ENCODE measurements around the gene RRH. TPM values are rescaled to one million over a fixed set of nuclear protein-coding genes. Genes with fewer than 3 reads are reported as not detected.

The RRH gene
- polyA plus RNA-seq, 3 donors: not detected

DNA sequence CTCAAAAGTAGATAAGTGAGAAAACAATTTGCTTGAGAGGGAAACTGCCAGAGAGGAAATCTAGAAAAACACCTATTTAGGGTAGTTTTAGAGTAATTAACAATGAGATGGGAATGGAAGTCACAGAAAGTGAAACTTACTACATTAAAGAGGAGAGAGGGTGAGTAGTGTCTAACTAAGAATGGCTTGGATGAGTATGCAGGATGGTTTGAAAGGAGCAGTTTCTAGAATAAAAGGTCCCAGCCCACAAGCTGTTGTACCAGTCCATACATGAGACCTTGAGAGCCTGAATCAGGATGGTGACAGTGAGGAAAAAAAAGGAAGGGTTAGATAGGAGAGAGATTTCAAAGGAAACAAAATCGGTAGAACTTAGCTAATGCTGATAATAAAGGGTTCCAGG is 10.9 kb upstream of the RRH start:
- 100% methylated on average over 1 of the region's 1 CpG for WGBS (ENCODE audit: insufficient coverage)
- intact Hi-C loops (cut with micrococcal nuclease): loop anchor here (5.0 to 10.0 kb wide), 3 partner anchors 112 to 385 kb away; partner anchors contain the start of genes CASP6 (in 1 of the 2) and SEC24B (in 1 of the 2)
- peaks cover 0 to 1% (median 0%) of the 10 kb centered on the region in 3 donors for H3K27me3 Mint-ChIP-seq (ENCODE audit: low read depth in 3 of 3)

GRCh38 chr4:109818268-109818667 is 9.5 kb upstream of the RRH start:
- no CpG with 5 or more reads among the region's 4 CpGs for whole genome bisulfite sequencing (ENCODE audit: insufficient coverage)
- H3K27me3 Mint-ChIP-seq (ENCODE audit: low read depth in 3 of 3): peaks cover 0 to 1% (median 0%) of the 10 kb centered on the region in 3 donors
- peaks cover 29% of the 10 kb centered on the region for H3K4me1 Mint-ChIP-seq
- peaks cover 46 to 52% of the 10 kb centered on the region in 2 donors for H3K36me3 Mint-ChIP-seq
- no peaks in the 10 kb centered on the region for H3K27me3 ChIP-seq (ENCODE audit: control insufficient read depth in 2 of 2, insufficient read depth in 2 of 2, low read length in 2 of 2)
- no peak for TF ChIP-seq CTCF (IDR thresholded peaks at IDR 0.05)
- H3K9ac ChIP-seq (ENCODE audit: insufficient read depth, low read length, poor library complexity, severe bottlenecking): no peak overlapping the region
- no peak overlapping the region for H3K27ac ChIP-seq (ENCODE audit: low read depth in 1 of 2, low read length in 2 of 2)
- H3K27ac Mint-ChIP-seq: peak overlapping the region in 3 of 7 donors; percentile 6 to 80 (median 51)
- H3K4me3 Mint-ChIP-seq: no peak overlapping the region
- H3K36me3 ChIP-seq (replicated peaks in 1 of 2; ENCODE audit: control insufficient read depth in 1 of 2, insufficient read depth in 2 of 2, low read length in 2 of 2): peaks cover 33 to 55% of the 10 kb centered on the region in 2 donors
- no peak overlapping the region for H3K4me3 ChIP-seq (replicated peaks in 1 of 3; ENCODE audit: low read depth in 2 of 3, low read length in 3 of 3)
- no peaks in the 10 kb centered on the region for H4K20me1 ChIP-seq (ENCODE audit: insufficient read depth, low read length)
- H2AFZ ChIP-seq (ENCODE audit: insufficient read depth, low read depth, low read length, poor library complexity, severe bottlenecking): no peak overlapping the region
- intact Hi-C loops (cut with micrococcal nuclease): loop anchor here (5.0 to 10.0 kb wide), 3 partner anchors 113 to 386 kb away; partner anchors contain the start of genes CASP6 (in 1 of the 2) and SEC24B (in 1 of the 2)
- H3K9me3 Mint-ChIP-seq: no peaks in the 10 kb centered on the region
- H3K4me1 ChIP-seq (ENCODE audit: control insufficient read depth in 1 of 2, insufficient read depth in 2 of 2, low read length in 2 of 2): peaks cover 20 to 29% of the 10 kb centered on the region in 2 donors
- no peak for DNase-seq
- peaks cover 16% of the 10 kb centered on the region for H3K79me2 ChIP-seq (ENCODE audit: insufficient read depth, low read length)
- H3K9me3 ChIP-seq (replicated peaks in 1 of 2; ENCODE audit: control insufficient read depth in 1 of 2, insufficient read depth in 1 of 2, low read length in 2 of 2): no peaks in the 10 kb centered on the region
- no peak overlapping the region for H3K4me2 ChIP-seq (replicated peaks; ENCODE audit: extremely low read depth, low read length, poor library complexity, severe bottlenecking)

More for the DNA sequence above, 10.9 kb upstream of the RRH start:
- Mint-ChIP-seq H3K27ac (peak overlapping the region in 1 of 7 donors; percentile 99), H3K36me3 (peaks cover 37 to 41% of the 10 kb centered on the region in 2 donors), H3K4me3 (peak overlapping the region in 1 of 2 donors; percentile 97), H3K9me3 (no peaks in the 10 kb centered on the region), H3K4me1 (peaks cover 31% of the 10 kb centered on the region)
- no peak overlapping the region for H3K4me3 ChIP-seq (replicated peaks in 1 of 3; ENCODE audit: low read depth in 2 of 3, low read length in 3 of 3)
- TF ChIP-seq CTCF (IDR thresholded peaks at IDR 0.05): no peak
- H3K27ac ChIP-seq (ENCODE audit: low read depth in 1 of 2, low read length in 2 of 2): no peak overlapping the region
- peaks cover 22 to 42% of the 10 kb centered on the region in 2 donors for H3K36me3 ChIP-seq (replicated peaks in 1 of 2; ENCODE audit: control insufficient read depth in 1 of 2, insufficient read depth in 2 of 2, low read length in 2 of 2)
- H3K9me3 ChIP-seq (replicated peaks in 1 of 2; ENCODE audit: control insufficient read depth in 1 of 2, insufficient read depth in 1 of 2, low read length in 2 of 2): no peaks in the 10 kb centered on the region
- H2AFZ ChIP-seq (ENCODE audit: insufficient read depth, low read depth, low read length, poor library complexity, severe bottlenecking): no peak overlapping the region
- no peaks in the 10 kb centered on the region for H3K27me3 ChIP-seq (ENCODE audit: control insufficient read depth in 2 of 2, insufficient read depth in 2 of 2, low read length in 2 of 2)
- peaks cover 16% of the 10 kb centered on the region for H3K79me2 ChIP-seq (ENCODE audit: insufficient read depth, low read length)
- H3K4me1 ChIP-seq (ENCODE audit: control insufficient read depth in 1 of 2, insufficient read depth in 2 of 2, low read length in 2 of 2): peaks cover 20 to 29% of the 10 kb centered on the region in 2 donors
- no peaks in the 10 kb centered on the region for H4K20me1 ChIP-seq (ENCODE audit: insufficient read depth, low read length)
- no peak overlapping the region for H3K9ac ChIP-seq (ENCODE audit: insufficient read depth, low read length, poor library complexity, severe bottlenecking)
- H3K4me2 ChIP-seq (replicated peaks; ENCODE audit: extremely low read depth, low read length, poor library complexity, severe bottlenecking): no peak overlapping the region
- DNase-seq: no peak

Measured in CD14-positive monocyte (primary cell).